ENCODE results near the gene PRSS33. TPM values are rescaled to one million over a fixed set of nuclear protein-coding genes. Genes with fewer than 3 reads are reported as not detected.

Gene PRSS33
- total RNA-seq, 1 experiment from 2014 or later: 0.24 TPM

DNA sequence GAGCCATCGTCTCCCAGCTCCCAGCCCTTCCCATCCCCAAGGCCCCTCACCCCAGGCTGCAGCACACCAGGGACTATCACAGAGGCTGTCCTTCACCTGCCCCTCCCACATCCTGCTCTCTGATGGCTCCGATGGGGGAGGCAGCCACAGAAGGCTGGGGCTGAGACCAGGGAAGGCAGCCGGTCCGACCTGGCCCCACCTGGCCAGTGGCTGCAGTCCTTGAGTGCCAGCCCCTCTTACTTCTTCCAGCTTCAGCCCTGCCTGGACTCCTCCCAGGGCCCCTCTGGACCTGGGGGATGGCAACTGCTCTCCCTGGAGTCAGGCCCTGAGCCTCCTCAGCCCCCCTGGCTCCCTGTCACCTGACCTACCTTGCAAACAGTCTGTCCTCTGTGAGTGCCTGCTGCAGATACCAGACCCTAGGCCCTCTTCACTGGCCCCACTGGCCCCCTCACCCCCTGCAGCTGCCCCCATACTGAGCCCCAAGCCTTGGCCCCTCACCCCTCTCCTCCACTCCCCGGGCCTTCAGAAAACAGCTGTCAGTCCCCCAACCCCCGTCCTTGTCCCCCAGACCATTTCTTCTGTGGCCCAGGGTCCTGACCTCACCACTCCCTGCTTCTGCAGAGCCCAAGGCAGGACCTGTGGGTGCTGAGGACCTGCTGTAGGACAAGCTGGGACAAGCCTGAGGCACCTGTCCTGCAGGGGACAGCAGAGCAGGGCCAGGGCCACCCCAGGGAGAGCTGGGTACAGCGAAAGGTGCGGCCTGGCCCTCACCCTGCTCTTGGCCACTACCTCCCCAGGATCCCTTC lies 47.5 kb downstream of the PRSS33 start:
- in situ Hi-C loops (cut with HindIII; ENCODE audit: low pct_unique_long_range_greater_than_20kb, low sequenced_read_pairs): no loop called here
- DNase-seq (ENCODE audit: low read depth, low spot score): no peak

DNA sequence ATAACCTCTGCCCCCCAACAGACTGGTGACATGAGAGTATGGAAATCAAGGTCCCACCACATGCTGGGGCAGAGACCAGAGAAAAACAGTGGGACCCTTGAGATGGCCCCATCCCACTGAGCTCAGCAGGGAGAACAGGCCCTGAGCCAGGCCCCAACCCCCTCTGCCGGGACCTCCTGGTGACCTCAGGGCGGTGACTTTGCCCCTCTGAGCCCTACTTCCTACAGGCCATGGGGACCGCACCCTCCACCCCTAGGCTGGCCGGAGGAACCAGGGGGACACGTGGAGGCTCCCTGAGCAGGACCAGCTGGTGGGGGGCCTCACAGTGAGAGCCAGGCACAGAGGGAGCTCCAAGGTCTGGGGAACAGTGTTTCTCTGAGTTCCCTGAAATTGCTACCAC lies 48.7 kb downstream of the PRSS33 start:
- in situ Hi-C loops (cut with HindIII; ENCODE audit: low pct_unique_long_range_greater_than_20kb, low sequenced_read_pairs): no loop called here
- no peak for DNase-seq (ENCODE audit: low read depth, low spot score)

DNA sequence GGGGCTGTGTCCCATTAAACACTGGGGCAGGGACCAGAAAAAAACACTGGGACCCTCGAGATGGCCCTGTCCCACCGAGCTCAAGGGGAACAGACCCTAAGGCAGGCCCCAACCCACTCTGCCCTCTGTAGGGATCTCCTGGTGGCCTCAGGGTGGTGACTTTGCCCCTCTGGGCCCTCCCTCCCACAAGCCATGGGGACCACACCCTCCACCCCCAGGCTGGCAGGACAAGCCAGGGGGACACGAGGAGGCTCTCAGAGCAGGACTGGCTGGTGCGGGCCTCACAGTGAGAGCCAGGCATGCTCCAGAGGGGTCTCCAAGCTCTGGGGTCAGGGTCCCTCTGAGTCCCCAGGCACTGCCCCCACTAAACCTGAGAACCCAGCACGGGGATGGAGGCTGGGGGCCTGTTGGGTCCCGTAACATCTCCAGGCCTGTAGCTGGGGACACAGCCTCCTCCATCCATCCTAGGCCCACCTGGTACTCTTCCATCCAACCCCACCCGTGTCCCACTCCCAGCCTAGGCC lies 49.4 kb downstream of the PRSS33 start:
- no peak for DNase-seq (ENCODE audit: low read depth, low spot score)
- in situ Hi-C loops (cut with HindIII; ENCODE audit: low pct_unique_long_range_greater_than_20kb, low sequenced_read_pairs): no loop called here

DNA sequence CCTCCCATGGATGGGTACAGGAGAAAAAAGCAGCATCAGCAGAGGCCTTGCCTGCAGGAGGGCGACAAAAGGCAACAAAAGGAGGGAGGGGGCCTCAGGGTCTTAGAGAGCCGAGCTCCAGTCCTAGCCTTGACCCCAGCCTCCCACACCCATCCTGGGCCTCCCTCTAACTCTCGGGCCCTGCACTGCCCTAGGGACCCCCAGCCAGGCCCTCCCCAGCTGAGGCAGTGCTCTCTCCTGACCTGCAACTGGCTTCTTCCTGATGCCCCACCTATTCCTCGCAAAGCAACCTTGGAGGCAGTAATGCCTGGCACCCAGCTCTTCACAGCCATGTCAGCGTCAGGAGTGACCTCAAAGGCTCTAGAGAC lies 50.1 kb downstream of the PRSS33 start:
- in situ Hi-C loops (cut with HindIII; ENCODE audit: low pct_unique_long_range_greater_than_20kb, low sequenced_read_pairs): no loop called here
- no peak for DNase-seq (ENCODE audit: low read depth, low spot score)

DNA sequence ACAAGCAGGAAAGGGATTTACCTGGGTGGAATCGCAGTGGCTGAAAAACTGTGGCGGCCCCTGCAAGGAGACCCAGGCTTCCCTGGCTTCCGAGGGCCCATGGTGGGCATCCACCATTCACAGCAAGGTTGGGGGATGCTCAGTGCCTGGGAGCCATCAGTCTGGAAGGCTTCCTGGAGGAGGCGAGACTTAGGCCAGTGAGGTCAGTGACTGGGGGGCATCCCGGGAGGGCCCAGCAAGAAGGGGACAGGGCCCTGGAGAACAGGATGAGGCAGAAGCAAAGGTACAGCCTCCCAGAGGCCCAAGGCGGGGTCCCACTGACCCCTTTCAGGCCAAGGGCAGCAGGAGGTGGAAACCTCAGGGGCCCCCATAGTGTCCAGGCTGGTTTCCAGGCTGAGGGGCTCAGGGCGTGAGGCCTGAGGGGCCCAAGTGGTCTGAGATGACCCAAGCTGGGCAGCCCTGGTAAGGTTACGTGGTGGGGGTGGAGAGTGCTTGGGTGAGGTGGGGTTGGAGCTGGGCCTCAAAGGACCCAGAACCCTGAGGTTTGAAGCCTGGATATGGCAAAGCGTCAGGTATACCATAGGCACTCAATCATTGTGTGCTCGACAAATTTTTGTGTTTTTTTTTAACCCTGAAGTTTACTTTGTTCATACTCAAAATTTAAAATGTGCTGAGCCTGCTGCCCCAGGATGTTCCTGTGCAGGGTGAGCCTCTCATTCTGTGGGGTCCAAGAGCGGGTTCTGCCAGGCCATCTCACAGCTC lies 50.7 kb downstream of the PRSS33 start:
- no peak for DNase-seq (ENCODE audit: low read depth, low spot score)
- in situ Hi-C loops (cut with HindIII; ENCODE audit: low pct_unique_long_range_greater_than_20kb, low sequenced_read_pairs): no loop called here

DNA sequence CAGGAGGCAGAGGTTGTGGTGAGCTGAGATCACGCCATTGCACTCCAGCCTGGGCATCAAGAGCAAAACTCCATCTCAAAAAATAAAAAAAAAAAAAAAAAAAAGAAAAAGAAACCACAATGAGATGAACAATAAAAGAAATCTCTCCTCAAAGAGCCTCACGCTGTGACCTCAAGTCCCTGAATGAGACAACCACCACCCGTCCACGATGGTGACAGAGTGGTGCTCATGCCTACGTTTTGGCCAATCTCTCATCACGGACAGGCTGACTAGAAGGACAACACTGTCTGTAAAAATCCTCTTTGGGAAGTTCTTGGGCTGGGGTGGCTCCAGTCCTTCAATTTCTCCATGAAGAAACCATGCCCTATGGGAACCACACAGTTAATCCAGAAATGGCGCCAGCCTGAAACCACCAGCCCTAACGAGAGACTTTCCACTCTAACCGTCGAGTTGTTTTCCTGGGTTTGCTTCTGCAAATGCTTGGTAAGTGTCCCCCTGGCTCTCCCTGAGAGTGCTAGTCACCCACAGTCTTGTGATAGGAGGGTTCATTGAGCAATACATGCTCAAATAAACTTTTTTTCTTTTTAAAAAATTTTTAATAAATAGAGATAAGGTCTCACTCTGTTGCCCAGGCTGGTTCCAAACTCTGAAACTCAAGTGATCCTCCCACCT lies 52.4 kb downstream of the PRSS33 start:
- in situ Hi-C loops (cut with HindIII; ENCODE audit: low pct_unique_long_range_greater_than_20kb, low sequenced_read_pairs): no loop called here

More for the DNA sequence above, 52.4 kb downstream of the PRSS33 start:
- no peak for DNase-seq (ENCODE audit: low read depth, low spot score)

Small RNA genes within 50 kb of the gene (small RNA-seq; reads per million reads assigned to genes)
- gene SNORA3C: 0 to 0.08 reads per million in 2 experiments

Other genes with a start within 250 kb of the PRSS33 start
- 12.3 and 16.3 TPM in 2 replicates for gene PDPK1, start 249.5 kb downstream of the PRSS33 start, total RNA-seq (2014; rRNA removed; shearing (Covaris generic))
- gene KCTD5, start 105.0 kb downstream of the PRSS33 start, total RNA-seq (2014; rRNA removed; shearing (Covaris generic)): 21.5 and 23.4 TPM in 2 replicates
- gene PRSS27, start 67.3 kb downstream of the PRSS33 start, total RNA-seq (2014; rRNA removed; shearing (Covaris generic)): 0.13 and 0.24 TPM in 2 replicates
- 21.4 and 34.0 TPM in 2 replicates for gene SRRM2, start 34.9 kb downstream of the PRSS33 start, total RNA-seq (2014; rRNA removed; shearing (Covaris generic))
- gene ELOB, start 10.3 kb downstream of the PRSS33 start, total RNA-seq (2014; rRNA removed; shearing (Covaris generic)): 113 and 114 TPM in 2 replicates
- not detected in 2 replicates for gene PRSS41, start 10.9 kb upstream of the PRSS33 start, total RNA-seq (2014; rRNA removed; shearing (Covaris generic))
- not detected in 2 replicates for gene PRSS21, start 29.7 kb upstream of the PRSS33 start, total RNA-seq (2014; rRNA removed; shearing (Covaris generic))
- gene ZG16B, start 42.7 kb upstream of the PRSS33 start, total RNA-seq (2014; rRNA removed; shearing (Covaris generic)): not detected in 2 replicates
- not detected in 2 replicates for gene PRSS22, start 70.6 kb upstream of the PRSS33 start, total RNA-seq (2014; rRNA removed; shearing (Covaris generic))
- gene FLYWCH2, start 95.7 kb upstream of the PRSS33 start, total RNA-seq (2014; rRNA removed; shearing (Covaris generic)): 30.3 and 31.8 TPM in 2 replicates
- 19.3 and 25.8 TPM in 2 replicates for gene FLYWCH1, start 124.4 kb upstream of the PRSS33 start, total RNA-seq (2014; rRNA removed; shearing (Covaris generic))
- 3.7 and 4.5 TPM in 2 replicates for gene KREMEN2, start 176.7 kb upstream of the PRSS33 start, total RNA-seq (2014; rRNA removed; shearing (Covaris generic))
- 24.5 and 30.3 TPM in 2 replicates for gene PAQR4, start 181.8 kb upstream of the PRSS33 start, total RNA-seq (2014; rRNA removed; shearing (Covaris generic))
- gene PKMYT1, start 192.9 kb upstream of the PRSS33 start, total RNA-seq (2014; rRNA removed; shearing (Covaris generic)): 12.5 and 13.8 TPM in 2 replicates
- gene CLDN9, start 225.4 kb upstream of the PRSS33 start, total RNA-seq (2014; rRNA removed; shearing (Covaris generic)): not detected in 2 replicates
- gene CLDN6, start 230.6 kb upstream of the PRSS33 start, total RNA-seq (2014; rRNA removed; shearing (Covaris generic)): not detected in 2 replicates
- gene TNFRSF12A, start 232.8 kb upstream of the PRSS33 start, total RNA-seq (2014; rRNA removed; shearing (Covaris generic)): 34.3 and 41.2 TPM in 2 replicates
- 11.0 and 12.3 TPM in 2 replicates for gene HCFC1R1, start 236.4 kb upstream of the PRSS33 start, total RNA-seq (2014; rRNA removed; shearing (Covaris generic))
- 15.4 and 24.3 TPM in 2 replicates for gene THOC6, start 236.5 kb upstream of the PRSS33 start, total RNA-seq (2014; rRNA removed; shearing (Covaris generic))
- 0.24 and 0.29 TPM in 2 replicates for gene BICDL2, start 249.4 kb upstream of the PRSS33 start, total RNA-seq (2014; rRNA removed; shearing (Covaris generic))